T-helper 1 cell treated with Interleukin-12 subunit alpha and Interleukin-12 subunit beta and Interleukin-4 antibody, amounts not matched to agents 30 μg/mL and 1 μg/mL, for 36 hours (primary cell): ENCODE measurements around the gene SV2B.

Experiments
- H3K27ac Mint-ChIP-seq: one replicate; pipeline ENCODE4 v1.8.0; 2021; ENCODE audit warnings: mild to moderate bottlenecking, mixed read lengths
- H3K27me3 Mint-ChIP-seq: one replicate; pipeline ENCODE4 v1.8.0; 2021; ENCODE audit warnings: low read depth, mixed read lengths
- H3K36me3 Mint-ChIP-seq: one replicate; pipeline ENCODE4 v1.8.0; 2021; ENCODE audit warnings: low read depth, mixed read lengths
- H3K4me1 Mint-ChIP-seq: one replicate; pipeline ENCODE4 v1.8.0; 2021; ENCODE audit warnings: low read depth, mixed read lengths
- H3K4me3 Mint-ChIP-seq: one replicate; pipeline ENCODE4 v1.8.0; 2021; ENCODE audit warnings: mild to moderate bottlenecking, moderate library complexity, mixed read lengths
- H3K9me3 Mint-ChIP-seq: one replicate; pipeline ENCODE4 v1.8.0; 2021; ENCODE audit warnings: mixed read lengths

Gene SV2B

DNA sequence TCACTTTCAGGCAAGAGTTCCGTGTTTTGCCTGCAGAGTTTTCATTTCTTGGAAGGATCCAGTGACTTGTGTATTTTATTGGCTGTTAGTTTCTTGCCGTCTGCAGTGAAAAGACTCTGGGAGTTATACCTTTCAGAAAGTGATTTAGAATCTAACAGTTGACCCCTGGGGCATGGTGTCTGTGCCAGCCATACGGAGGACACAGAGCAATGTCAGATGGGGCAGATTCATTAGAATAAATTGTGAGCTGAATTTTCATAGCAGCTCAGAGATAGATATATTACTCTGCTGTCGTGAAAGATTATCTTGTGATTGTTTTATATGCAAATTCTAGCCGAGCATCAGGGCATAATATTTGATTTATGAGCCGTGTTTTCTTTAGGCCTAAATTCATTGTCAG, 131.6 kb downstream of the SV2B start:
- no peaks in the 10 kb centered on the region for H3K4me1 Mint-ChIP-seq
- H3K36me3 Mint-ChIP-seq = no peaks in the 10 kb centered on the region
- H3K27ac Mint-ChIP-seq = no peak overlapping the region
- H3K27me3 Mint-ChIP-seq = peaks cover 41% of the 10 kb centered on the region
- no peak overlapping the region for H3K4me3 Mint-ChIP-seq
- no peaks in the 10 kb centered on the region for H3K9me3 Mint-ChIP-seq

DNA sequence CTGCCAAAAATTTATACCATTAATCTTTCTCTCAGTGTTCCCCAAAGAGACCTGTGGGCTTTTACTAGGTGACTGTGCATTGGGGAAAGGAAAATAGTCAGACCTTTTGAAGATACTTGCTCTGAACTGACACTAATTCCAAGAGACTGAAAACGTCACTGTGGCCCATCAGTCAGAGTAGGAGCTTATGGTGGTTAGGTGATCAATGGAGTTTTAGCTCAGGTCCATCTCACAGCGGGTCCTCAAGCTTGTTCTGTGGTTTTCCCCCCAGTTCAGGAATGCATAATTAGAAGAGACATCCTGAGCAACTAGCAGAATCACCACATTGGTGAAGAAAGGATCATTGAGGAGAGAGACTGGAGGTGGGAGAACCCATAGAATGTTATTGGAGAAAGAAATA, 134.7 kb downstream of the SV2B start:
- Mint-ChIP-seq H3K36me3 (no peaks in the 10 kb centered on the region), H3K27ac (no peak overlapping the region), H3K27me3 (peaks cover 46% of the 10 kb centered on the region), H3K9me3 (no peaks in the 10 kb centered on the region), H3K4me1 (no peaks in the 10 kb centered on the region), H3K4me3 (no peak overlapping the region)

DNA sequence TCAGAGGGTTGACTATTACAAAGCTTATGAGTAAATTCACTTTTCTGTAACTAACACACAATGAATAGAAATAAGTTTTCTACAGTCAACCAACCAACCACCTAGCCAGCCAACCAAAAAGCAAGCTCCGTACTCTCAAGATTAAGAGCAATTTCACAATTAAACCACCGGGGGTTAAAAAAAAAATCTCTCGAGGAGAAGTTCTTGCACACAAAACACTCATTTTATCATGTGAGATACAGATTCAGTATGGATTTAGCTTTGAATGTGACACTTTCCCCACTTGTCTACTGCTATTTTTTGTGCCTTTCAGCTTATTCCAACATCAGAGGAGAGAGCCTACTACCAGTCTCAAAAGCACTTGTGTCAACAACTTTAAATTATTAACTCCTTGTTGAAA, 135.3 kb downstream of the SV2B start:
- no peak overlapping the region for H3K27ac Mint-ChIP-seq
- H3K9me3 Mint-ChIP-seq = no peaks in the 10 kb centered on the region

DNA sequence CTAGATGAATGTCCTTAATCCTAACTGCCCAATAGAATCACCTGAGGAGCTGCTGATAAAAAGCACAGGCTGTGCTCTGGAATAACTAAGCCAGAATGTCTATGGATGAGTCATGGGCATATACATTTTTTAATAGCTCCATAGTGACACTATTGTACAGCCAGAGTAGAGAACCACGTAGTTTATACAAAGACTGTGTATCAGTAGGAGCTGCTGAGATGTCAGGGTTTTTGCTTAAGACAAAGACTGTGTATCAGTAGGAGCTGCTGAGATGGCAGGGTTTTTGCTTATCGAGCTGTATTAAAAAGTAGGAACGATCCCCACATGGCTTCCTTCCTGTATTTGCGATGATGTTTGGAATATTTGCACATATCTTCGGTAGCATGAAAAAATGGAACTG, 137.4 kb downstream of the SV2B start:
- Mint-ChIP-seq H3K36me3 (no peaks in the 10 kb centered on the region), H3K27ac (no peak overlapping the region), H3K4me3 (no peak overlapping the region), H3K9me3 (no peaks in the 10 kb centered on the region), H3K4me1 (no peaks in the 10 kb centered on the region), H3K27me3 (peaks cover 36% of the 10 kb centered on the region)

More for the DNA sequence above, 135.3 kb downstream of the SV2B start:
- no peaks in the 10 kb centered on the region for H3K36me3 Mint-ChIP-seq
- no peaks in the 10 kb centered on the region for H3K4me1 Mint-ChIP-seq
- peaks cover 45% of the 10 kb centered on the region for H3K27me3 Mint-ChIP-seq
- H3K4me3 Mint-ChIP-seq = no peak overlapping the region

DNA sequence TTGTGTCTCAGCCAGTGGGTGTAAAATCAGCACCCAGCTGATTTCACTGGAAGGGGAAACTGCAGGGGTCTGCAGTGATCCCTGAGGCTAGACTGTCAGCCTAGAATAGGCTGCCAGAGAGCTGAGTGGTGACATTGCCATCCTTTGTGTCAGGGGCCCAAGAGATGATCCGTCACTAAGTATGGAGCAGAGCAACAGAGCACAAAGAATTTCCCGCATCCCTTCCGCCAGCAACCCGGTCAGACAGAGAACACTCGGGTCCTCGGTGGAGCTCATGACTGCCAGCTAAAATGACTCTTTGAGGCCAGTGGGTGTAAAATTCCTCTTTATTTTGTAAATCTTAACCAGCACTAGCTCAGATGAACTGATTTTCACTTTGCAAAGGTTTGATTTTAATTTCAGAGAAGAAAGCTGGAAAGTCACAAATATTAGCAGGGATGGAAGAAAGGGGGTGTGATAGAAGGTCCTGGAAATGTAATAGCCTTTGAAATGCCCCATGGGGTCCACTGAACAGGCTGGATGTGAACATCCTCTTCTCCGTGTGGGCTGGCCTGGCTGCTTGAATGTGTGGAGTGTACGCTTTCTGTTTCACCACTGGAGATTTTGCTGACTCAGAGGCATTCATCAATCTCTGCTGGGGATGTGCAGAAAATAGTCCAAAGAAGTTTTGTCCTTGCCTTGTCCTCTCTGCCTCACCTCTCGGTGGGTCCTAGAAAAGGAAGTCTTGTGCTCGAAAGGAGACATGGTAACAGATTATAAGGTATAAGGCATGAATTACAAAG, 138.8 kb downstream of the SV2B start:
- Mint-ChIP-seq H3K9me3 (no peaks in the 10 kb centered on the region), H3K27me3 (peaks cover 34% of the 10 kb centered on the region), H3K27ac (no peak overlapping the region), H3K36me3 (no peaks in the 10 kb centered on the region), H3K4me1 (no peaks in the 10 kb centered on the region), H3K4me3 (no peak overlapping the region)

DNA sequence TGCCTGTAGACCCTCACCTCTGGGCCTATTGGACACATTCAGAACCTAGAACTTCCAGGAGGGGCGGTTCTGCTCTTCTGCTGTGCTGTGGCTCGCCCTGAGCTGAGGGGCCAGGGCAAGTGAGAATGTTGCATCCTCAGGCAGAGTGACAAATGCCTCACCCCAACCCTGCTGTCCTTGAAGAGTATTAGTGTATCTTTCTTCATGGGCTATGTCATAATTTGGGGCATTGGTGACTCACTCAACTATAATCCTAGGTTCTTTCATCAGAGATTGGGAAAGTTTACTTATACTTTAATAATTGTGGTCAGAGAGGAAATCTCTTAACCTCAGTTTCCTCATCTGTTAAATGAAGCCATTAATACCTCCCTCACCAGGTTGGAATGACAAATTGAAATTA, 143.8 kb downstream of the SV2B start:
- H3K4me3 Mint-ChIP-seq = no peak overlapping the region
- H3K4me1 Mint-ChIP-seq = no peaks in the 10 kb centered on the region
- H3K27me3 Mint-ChIP-seq = peaks cover 22% of the 10 kb centered on the region
- no peaks in the 10 kb centered on the region for H3K9me3 Mint-ChIP-seq
- H3K36me3 Mint-ChIP-seq = no peaks in the 10 kb centered on the region
- no peak overlapping the region for H3K27ac Mint-ChIP-seq

DNA sequence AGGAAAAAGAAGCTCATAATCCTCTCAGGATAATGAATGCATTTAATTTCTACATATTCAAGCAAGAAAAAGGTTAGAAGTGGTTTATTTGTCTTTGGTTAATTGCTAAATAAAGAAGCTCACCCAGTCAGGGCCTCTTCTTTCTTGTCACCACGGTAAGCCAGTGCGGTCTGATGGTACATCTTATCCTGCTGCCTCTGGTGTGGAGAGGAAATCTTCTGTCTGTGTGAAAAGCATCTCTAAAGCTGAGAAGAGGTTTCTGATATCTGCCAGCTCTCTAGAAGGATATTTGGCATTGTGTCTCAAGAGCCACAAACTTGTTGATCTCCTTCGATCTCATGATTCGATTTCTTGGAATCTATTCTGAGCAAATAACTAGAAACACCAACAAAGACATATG, 144.9 kb downstream of the SV2B start:
- Mint-ChIP-seq H3K27ac (no peak overlapping the region), H3K9me3 (no peaks in the 10 kb centered on the region), H3K4me1 (no peaks in the 10 kb centered on the region), H3K4me3 (no peak overlapping the region), H3K36me3 (no peaks in the 10 kb centered on the region), H3K27me3 (peaks cover 21% of the 10 kb centered on the region)

DNA sequence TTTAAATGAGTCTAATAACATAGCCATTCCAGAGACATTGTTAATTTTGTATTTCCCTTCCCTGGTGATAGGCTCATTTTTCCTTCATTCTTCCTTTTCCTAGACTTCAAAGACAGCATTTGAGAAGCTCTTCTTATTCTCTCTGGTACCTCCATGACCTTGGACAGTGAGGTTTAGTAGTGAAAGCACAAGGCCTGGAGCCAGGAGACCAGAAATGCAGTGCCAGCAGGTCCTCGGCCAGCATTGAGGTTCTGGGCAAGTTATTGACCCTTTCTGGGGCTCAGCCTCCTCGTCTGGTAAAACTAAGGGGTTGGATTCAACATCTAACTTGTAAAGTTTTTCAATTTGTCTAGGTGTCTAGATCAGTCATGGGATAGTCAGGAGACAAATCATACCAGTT, 146.9 kb downstream of the SV2B start:
- Mint-ChIP-seq H3K9me3 (no peaks in the 10 kb centered on the region), H3K27ac (no peak overlapping the region), H3K4me3 (no peak overlapping the region), H3K36me3 (no peaks in the 10 kb centered on the region), H3K27me3 (peaks cover 29% of the 10 kb centered on the region), H3K4me1 (no peaks in the 10 kb centered on the region)

DNA sequence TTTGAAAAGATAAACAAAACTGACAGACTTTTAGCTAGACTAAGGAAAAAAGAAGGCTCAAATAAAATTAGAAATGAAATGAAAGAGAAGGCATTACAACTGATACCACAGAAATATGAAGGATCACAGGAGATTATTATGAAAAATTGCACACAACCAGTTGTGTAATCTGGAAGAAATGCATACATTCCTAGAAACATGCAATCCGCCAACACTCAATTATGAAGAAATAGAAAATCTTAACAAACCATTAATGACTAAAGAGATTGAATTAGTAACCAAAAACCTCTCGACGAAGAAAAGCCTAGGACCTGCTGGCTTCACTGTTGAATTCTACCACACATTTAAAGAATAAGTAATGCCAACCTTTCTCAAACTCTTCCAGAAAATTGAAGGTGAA, 149.5 kb downstream of the SV2B start:
- Mint-ChIP-seq H3K9me3 (no peaks in the 10 kb centered on the region), H3K27me3 (peaks cover 29% of the 10 kb centered on the region), H3K4me1 (no peaks in the 10 kb centered on the region), H3K27ac (no peak overlapping the region), H3K36me3 (no peaks in the 10 kb centered on the region), H3K4me3 (no peak overlapping the region)

DNA sequence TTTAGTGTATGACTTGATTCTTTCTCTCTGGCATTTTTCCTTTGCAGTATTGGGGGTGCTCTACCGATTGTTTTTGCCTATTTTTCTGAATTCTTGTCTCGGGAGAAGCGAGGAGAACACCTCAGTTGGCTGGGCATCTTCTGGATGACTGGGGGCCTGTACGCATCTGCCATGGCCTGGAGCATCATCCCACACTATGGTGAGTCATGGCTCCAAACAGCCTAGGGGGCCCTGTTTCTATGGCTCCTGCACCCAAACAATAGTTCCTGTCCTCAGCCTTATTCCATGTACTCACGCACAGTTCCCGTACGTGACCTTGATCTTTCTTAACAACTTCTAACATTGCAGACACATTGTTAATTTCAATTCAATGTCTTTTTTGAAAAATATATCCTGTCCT, 152.3 kb downstream of the SV2B start:
- Mint-ChIP-seq H3K27ac (no peak overlapping the region), H3K4me1 (no peaks in the 10 kb centered on the region), H3K27me3 (peaks cover 28% of the 10 kb centered on the region), H3K9me3 (no peaks in the 10 kb centered on the region), H3K36me3 (no peaks in the 10 kb centered on the region), H3K4me3 (no peak overlapping the region)

DNA sequence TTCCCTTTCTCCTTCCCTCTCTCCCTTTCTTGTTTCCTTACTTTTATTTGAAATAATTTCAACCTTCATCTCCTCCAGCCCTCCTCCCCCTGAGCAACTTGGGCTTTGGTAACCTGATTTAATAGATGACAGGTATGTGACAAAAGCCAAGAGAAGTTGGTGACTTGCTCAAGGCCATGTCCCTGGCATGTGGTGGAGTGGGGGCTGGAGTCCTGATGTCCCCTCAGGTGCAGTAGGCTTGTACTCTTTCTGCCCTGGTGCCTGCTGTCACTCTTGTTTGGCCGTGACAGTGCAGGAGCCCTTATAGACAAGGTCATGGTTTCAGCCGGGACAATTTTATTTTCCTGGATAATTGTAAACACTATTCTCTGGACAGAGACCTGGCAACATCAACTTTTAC, 152.7 kb downstream of the SV2B start:
- no peaks in the 10 kb centered on the region for H3K4me1 Mint-ChIP-seq
- H3K27ac Mint-ChIP-seq = no peak overlapping the region
- H3K36me3 Mint-ChIP-seq = no peaks in the 10 kb centered on the region
- no peaks in the 10 kb centered on the region for H3K9me3 Mint-ChIP-seq
- peaks cover 28% of the 10 kb centered on the region for H3K27me3 Mint-ChIP-seq
- no peak overlapping the region for H3K4me3 Mint-ChIP-seq

DNA sequence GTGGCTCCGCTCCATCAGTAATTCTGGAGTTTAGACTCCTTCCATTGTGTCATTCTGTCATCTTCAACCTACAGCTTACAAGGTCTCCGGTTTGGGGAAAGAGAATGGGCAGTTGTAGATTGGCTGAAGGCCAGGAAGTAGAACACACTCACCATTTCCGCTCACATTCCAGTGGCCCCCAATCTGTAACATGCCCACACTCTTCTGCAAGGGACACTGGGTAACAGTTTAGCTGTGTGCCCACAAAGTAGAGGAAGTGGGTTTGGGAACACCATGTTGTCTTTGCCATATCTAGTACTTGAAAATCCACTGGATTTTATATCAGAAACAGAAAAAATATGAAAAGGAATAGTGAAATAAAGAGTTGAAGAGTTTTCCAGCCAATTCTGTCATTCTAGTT, 153.5 kb downstream of the SV2B start:
- no peaks in the 10 kb centered on the region for H3K36me3 Mint-ChIP-seq
- no peaks in the 10 kb centered on the region for H3K9me3 Mint-ChIP-seq
- no peak overlapping the region for H3K4me3 Mint-ChIP-seq
- peaks cover 4% of the 10 kb centered on the region for H3K4me1 Mint-ChIP-seq
- H3K27me3 Mint-ChIP-seq = peaks cover 28% of the 10 kb centered on the region
- H3K27ac Mint-ChIP-seq = no peak overlapping the region

DNA sequence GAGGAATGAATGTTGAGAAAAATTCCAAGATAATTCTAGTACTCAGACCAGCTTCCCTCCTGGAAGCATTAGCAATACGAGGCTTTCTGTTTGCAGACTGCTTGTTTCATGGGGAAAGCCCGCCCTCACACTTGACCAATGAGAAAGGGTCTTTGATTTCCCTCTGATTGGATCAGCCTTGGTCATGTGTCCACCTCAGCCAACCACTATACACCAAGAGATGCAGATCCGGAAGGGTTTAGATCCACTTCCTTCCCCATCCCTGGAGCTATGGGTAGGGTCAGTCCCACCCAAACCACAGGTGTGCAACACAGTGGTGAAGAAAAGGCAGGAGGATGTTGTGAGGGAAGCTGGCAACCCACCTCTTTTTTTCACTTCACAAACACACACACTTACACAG, 154.7 kb downstream of the SV2B start:
- Mint-ChIP-seq H3K4me1 (peaks cover 4% of the 10 kb centered on the region), H3K27ac (no peak overlapping the region), H3K4me3 (no peak overlapping the region), H3K36me3 (no peaks in the 10 kb centered on the region), H3K9me3 (no peaks in the 10 kb centered on the region), H3K27me3 (peaks cover 27% of the 10 kb centered on the region)

DNA sequence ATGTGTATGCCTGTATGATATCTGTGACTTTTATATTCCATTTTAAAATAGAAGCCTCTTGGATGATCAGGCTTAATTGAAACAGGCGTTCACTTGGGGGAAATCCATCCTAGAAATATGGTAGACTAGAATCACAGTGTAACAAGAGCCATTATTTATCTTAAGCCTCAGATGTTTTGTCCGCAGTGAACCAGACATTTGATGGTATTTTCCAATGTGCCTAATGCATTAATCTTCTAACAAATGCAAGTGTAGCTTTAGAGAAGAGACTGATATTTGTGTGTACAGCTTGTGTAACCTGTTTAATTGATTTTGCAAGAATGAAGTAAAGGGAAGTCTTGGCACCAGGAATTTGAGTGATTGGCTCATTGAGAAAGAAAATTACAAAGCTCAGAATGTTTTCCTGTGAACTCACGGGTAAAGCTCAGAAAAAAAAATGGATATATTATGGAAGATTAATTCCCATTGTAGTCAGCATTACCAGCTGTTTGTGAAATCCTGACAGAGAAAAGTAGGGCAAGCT, 155.7 kb downstream of the SV2B start:
- Mint-ChIP-seq H3K9me3 (no peaks in the 10 kb centered on the region), H3K27ac (no peak overlapping the region), H3K36me3 (no peaks in the 10 kb centered on the region), H3K4me3 (no peak overlapping the region), H3K27me3 (peaks cover 20% of the 10 kb centered on the region), H3K4me1 (peaks cover 4% of the 10 kb centered on the region)

DNA sequence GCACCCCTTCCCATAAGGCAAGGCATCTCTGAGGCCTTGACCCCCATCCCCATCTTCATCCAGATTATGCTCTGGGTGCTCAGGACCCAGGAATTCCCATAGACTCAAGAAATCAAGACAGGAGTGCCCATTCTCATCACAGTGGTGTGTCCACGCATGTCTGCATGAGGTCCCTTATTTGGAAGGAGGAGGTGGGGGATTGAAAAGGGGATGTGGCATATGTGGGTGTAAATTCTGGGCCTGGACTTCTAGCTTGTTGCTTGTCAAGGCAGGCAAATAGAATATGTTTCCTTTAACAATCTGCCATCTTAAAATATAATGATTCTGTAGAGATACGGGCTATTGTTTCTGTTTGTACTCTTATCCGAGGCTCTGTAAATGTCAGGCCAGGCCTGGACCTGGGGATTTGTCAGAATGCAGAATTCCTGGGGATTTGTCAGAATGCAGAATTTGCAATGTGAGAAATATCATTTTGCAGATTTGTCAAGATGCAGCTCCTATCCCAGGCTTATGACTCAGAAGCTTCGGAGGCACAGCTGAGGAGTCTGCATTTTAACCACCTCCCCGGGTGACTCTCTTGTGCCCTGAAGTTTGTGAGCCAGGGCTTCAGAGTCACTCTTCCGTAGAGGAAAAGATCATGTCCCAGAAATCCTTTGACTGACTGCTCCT, 157.8 kb downstream of the SV2B start:
- Mint-ChIP-seq H3K27me3 (peaks cover 13% of the 10 kb centered on the region), H3K9me3 (no peaks in the 10 kb centered on the region), H3K4me1 (peaks cover 4% of the 10 kb centered on the region), H3K4me3 (no peak overlapping the region), H3K36me3 (no peaks in the 10 kb centered on the region), H3K27ac (no peak overlapping the region)
